CD4-positive, CD25-positive, alpha-beta regulatory T cell (primary cell): ENCODE measurements around the gene RASSF10. TPM values are rescaled to one million over a fixed set of nuclear protein-coding genes. Genes with fewer than 3 reads are reported as not detected.

ENCODE experiments used
- ATAC-seq, 2 donors: fragments of 150-1000 bp; cut with Tn5 transposase; one replicate each; pipeline ENCODE4 v1.10.0; 2021; ENCODE audit warnings: low read depth in 2 of 2, moderate number of reproducible peaks in 2 of 2, moderate library complexity in 1 of 2
- DNase-seq, 3 donors: peaks; one replicate each; pipeline versions ENCODE4 v3.0.0 to v3.0.0-alpha.2; 2012 to 2022; ENCODE audit warnings: mixed read lengths in 1 of 3
- H3K27ac ChIP-seq: one replicate; pipeline ENCODE4 v1.7.0; 2013; ENCODE audit warnings: mild to moderate bottlenecking, low read length; ENCODE audit not compliant: insufficient read depth, poor library complexity, severe bottlenecking
- H3K27me3 ChIP-seq: one replicate; pipeline ENCODE4 v1.7.0; 2013; ENCODE audit warnings: low read length; ENCODE audit not compliant: control insufficient read depth, insufficient read depth
- H3K36me3 ChIP-seq: one replicate; pipeline ENCODE4 v1.7.0; 2013; ENCODE audit warnings: mild to moderate bottlenecking, low read length, moderate library complexity; ENCODE audit not compliant: control insufficient read depth, insufficient read depth
- H3K4me1 ChIP-seq: 2 replicates; pipeline ENCODE4 v1.7.0; 2013; ENCODE audit warnings: mild to moderate bottlenecking, low read length; ENCODE audit not compliant: insufficient read depth, control insufficient read depth, poor library complexity, severe bottlenecking
- H3K4me3 ChIP-seq: one replicate; pipeline ENCODE4 v1.7.0; 2013; ENCODE audit warnings: low read depth, mild to moderate bottlenecking, low read length, moderate library complexity
- H3K9me3 ChIP-seq, 2 experiments: 1 replicate in 1 of 2; 2 replicates in 1 of 2; pipeline ENCODE4 v1.7.0; 2013; ENCODE audit warnings: low read length in 2 of 2, mild to moderate bottlenecking in 1 of 2, moderate library complexity in 1 of 2; ENCODE audit not compliant: control insufficient read depth in 2 of 2
- H3K27ac Mint-ChIP-seq, 3 donors: one replicate each; pipeline ENCODE4 v1.8.0; 2020 to 2022; ENCODE audit warnings: mild to moderate bottlenecking in 3 of 3, mixed read lengths in 3 of 3, moderate library complexity in 2 of 3
- H3K27me3 Mint-ChIP-seq: one replicate; pipeline ENCODE4 v1.8.0; 2022; ENCODE audit warnings: mild to moderate bottlenecking, mixed read lengths
- H3K36me3 Mint-ChIP-seq: one replicate; pipeline ENCODE4 v1.8.0; 2020; ENCODE audit warnings: mixed read lengths
- H3K4me1 Mint-ChIP-seq, 4 donors: one replicate each; pipeline ENCODE4 v1.8.0; 2020 to 2022; ENCODE audit warnings: mixed read lengths in 4 of 4, mild to moderate bottlenecking in 1 of 4
- H3K4me3 Mint-ChIP-seq, 4 donors: one replicate each; pipeline ENCODE4 v1.8.0; 2020 to 2022; ENCODE audit warnings: mild to moderate bottlenecking in 4 of 4, mixed read lengths in 4 of 4, moderate library complexity in 3 of 4
- H3K9me3 Mint-ChIP-seq, 7 donors: one replicate each; pipeline ENCODE4 v1.8.0; 2020 to 2022; ENCODE audit warnings: mixed read lengths in 7 of 7, mild to moderate bottlenecking in 3 of 7, moderate library complexity in 2 of 7
- polyA plus RNA-seq, 4 donors: library from polyadenylated mRNA; unstranded; fragments of 300-500 nt; fragmentation: Illumina TruSeq; gene quantifications; one replicate each; pipeline ENCODE4 v1.2.3, GENCODE V29; 2021
- total RNA-seq: library from RNA; stranded (reverse); gene quantifications from one replicate; pipeline ENCODE4 v1.2.3, GENCODE V29; 2022

Gene RASSF10
- total and polyA plus RNA-seq, 5 donors from 2014 or later, result not detected

DNA sequence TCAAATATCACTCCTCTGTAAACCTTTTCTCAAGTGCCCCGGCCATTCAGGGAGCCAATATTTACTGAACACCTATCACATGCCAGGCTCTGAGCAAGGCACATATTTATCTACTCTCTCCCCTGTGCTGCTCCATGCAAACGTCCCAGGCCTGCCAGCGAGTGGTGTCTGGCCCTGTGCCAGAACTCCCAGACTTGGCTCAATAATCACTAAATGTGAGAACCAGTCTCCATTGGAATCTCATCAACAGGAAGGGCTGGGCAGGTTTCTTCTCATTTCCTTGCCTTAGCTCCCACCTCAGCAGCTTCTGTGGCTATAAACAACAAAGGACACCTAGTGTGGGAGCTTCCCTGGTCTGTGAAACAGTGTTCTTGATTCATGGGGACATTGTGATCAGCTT lies 21.7 kb downstream of the RASSF10 start:
- no peak for ATAC-seq
- Histone ChIP-seq H3K4me3 (no peak overlapping the region), H3K27me3 (no peaks in the 10 kb centered on the region), H3K9me3 (no peaks in the 10 kb centered on the region), H3K4me1 (no peaks in the 10 kb centered on the region), H3K36me3 (no peaks in the 10 kb centered on the region), H3K27ac (no peak overlapping the region)
- H3K36me3 Mint-ChIP-seq, result no peaks in the 10 kb centered on the region
- H3K9me3 Mint-ChIP-seq, result peaks cover 0 to 3% (median 0%) of the 10 kb centered on the region in 7 donors
- no peaks in the 10 kb centered on the region for H3K4me1 Mint-ChIP-seq
- H3K4me3 Mint-ChIP-seq, result no peak overlapping the region
- H3K27ac Mint-ChIP-seq, result no peak overlapping the region
- no peak for DNase-seq
- peaks cover 10% of the 10 kb centered on the region for H3K27me3 Mint-ChIP-seq

DNA sequence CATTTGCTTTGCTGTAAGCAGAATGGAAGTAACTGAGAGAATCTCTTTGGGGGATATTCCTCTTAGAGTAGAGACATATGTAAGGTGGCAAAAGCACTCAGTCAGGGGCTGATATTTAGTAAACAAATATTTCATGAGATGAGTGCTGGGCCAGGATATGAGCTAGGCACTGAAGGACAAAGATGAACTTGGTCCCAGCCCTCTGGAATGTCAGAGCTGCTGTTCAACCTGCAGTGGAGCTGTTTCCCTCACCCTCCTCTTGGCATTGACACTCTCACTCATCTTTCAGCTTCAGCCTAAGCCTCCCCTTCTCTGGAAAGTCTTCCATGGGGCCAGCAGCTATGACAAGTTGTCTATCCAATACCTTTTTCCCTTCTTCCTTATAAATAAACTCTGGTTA lies 22.2 kb downstream of the RASSF10 start:
- peaks cover 10% of the 10 kb centered on the region for H3K27me3 Mint-ChIP-seq

DNA sequence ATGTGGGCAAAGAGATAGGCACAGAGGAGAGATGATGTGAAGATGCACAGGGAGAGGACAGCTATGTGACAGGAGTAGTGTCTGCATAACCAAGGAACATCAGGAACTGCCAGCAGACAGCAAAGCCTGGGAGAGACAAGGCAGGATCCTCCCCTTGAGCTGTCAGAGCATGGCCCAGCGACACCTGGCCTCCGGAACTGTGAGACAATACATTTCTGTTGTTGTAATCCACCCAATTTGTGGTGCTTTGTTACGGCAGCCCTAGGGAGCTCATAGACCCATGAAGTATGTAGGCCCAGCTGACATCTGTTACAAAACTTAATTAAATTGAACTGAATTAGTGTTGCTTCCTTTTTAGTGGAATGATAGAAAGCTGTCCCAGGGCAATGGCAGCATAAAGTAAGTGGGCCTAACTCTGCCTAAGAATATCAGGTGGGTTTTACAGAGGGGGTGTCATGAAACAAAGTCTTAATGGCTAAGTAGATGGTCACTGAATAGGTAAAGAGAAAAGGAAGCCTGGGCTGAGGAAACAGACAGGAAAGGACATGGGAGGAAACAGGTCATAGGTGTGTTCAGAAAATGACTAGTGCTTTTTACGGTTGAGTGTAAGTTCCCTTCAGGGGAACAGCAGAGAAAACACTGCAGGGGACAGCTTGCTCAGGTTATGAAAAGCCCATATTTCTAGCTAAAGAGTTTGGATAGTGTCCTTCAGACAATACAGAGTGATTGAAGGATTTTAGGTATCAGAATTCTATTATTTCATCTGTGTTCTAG lies 24.8 kb downstream of the RASSF10 start:
- Mint-ChIP-seq H3K4me3 (no peak overlapping the region), H3K9me3 (peaks cover 0 to 3% (median 0%) of the 10 kb centered on the region in 7 donors), H3K27ac (no peak overlapping the region), H3K4me1 (no peaks in the 10 kb centered on the region), H3K36me3 (no peaks in the 10 kb centered on the region), H3K27me3 (peaks cover 10% of the 10 kb centered on the region)
- Histone ChIP-seq H3K4me1 (no peaks in the 10 kb centered on the region), H3K4me3 (no peak overlapping the region), H3K9me3 (no peaks in the 10 kb centered on the region), H3K27me3 (no peaks in the 10 kb centered on the region), H3K36me3 (no peaks in the 10 kb centered on the region), H3K27ac (no peak overlapping the region)
- DNase-seq (no peak), ATAC-seq (no peak)

More for the DNA sequence above, 22.2 kb downstream of the RASSF10 start:
- Histone ChIP-seq H3K4me1 (no peaks in the 10 kb centered on the region), H3K4me3 (no peak overlapping the region), H3K9me3 (no peaks in the 10 kb centered on the region), H3K27ac (no peak overlapping the region), H3K36me3 (no peaks in the 10 kb centered on the region), H3K27me3 (no peaks in the 10 kb centered on the region)
- Mint-ChIP-seq H3K27ac (no peak overlapping the region), H3K9me3 (peaks cover 0 to 3% (median 0%) of the 10 kb centered on the region in 7 donors), H3K36me3 (no peaks in the 10 kb centered on the region), H3K4me1 (no peaks in the 10 kb centered on the region), H3K4me3 (no peak overlapping the region)
- no peak for ATAC-seq
- no peak for DNase-seq

- Histone ChIP-seq H3K4me3 (no peak overlapping the region), H3K9me3 (no peaks in the 10 kb centered on the region), H3K27me3 (no peaks in the 10 kb centered on the region), H3K4me1 (no peaks in the 10 kb centered on the region), H3K27ac (no peak overlapping the region), H3K36me3 (no peaks in the 10 kb centered on the region)
- DNase-seq (no peak), ATAC-seq (no peak)
- H3K27me3 Mint-ChIP-seq, result peaks cover 10% of the 10 kb centered on the region
- no peaks in the 10 kb centered on the region for H3K36me3 Mint-ChIP-seq
- H3K9me3 Mint-ChIP-seq, result peaks cover 0 to 3% (median 0%) of the 10 kb centered on the region in 7 donors
- H3K4me1 Mint-ChIP-seq, result no peaks in the 10 kb centered on the region
- no peak overlapping the region for H3K4me3 Mint-ChIP-seq
- no peak overlapping the region for H3K27ac Mint-ChIP-seq
These were observed 26.6 kb downstream of the RASSF10 start for GRCh38 chr11:13035711-13036110.

DNA sequence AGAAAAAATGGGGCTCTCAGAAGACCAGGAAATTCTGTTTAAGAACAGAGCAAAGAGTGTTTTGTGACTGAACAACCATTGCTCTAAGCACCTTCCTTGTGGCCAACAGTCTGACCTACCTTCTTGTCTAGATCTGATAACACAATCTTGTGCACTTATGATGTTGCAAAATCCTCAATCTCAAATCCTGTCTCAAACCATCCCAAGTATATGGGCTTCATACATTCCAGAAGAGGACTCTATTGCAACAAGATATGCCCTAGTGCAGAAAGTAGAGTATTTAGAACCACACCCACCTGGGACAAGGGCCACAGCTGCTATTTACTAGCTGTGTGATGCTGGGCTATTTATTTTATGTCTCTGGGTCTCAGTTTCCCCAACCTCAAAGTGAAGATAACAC lies 27.1 kb downstream of the RASSF10 start:
- Histone ChIP-seq H3K36me3 (no peaks in the 10 kb centered on the region), H3K4me3 (no peak overlapping the region), H3K27me3 (no peaks in the 10 kb centered on the region), H3K4me1 (no peaks in the 10 kb centered on the region), H3K9me3 (no peaks in the 10 kb centered on the region), H3K27ac (no peak overlapping the region)
- Mint-ChIP-seq H3K4me1 (no peaks in the 10 kb centered on the region), H3K4me3 (no peak overlapping the region), H3K9me3 (peaks cover 0 to 3% (median 0%) of the 10 kb centered on the region in 7 donors), H3K36me3 (no peaks in the 10 kb centered on the region), H3K27ac (no peak overlapping the region), H3K27me3 (peaks cover 10% of the 10 kb centered on the region)
- ATAC-seq (no peak), DNase-seq (no peak)

DNA sequence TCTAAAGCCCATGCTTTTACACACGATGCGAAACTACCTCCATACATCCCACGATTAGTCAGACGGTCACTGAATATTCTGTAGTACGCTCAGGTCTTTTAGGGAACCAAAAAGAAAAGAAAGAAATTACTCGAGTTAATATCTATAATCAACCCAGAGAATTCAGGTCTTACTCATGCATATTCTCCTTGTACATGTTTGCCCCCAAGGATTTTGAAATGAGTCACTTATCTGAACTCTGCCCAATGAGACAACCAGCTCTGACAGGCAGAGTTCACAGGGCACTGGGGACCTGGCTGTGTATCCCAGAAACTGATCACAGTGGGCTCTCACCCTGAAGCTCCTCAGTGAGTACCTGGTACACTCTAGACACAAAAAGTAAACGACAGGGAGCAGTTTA lies 29.2 kb downstream of the RASSF10 start:
- H3K36me3 Mint-ChIP-seq, result no peaks in the 10 kb centered on the region

DNA sequence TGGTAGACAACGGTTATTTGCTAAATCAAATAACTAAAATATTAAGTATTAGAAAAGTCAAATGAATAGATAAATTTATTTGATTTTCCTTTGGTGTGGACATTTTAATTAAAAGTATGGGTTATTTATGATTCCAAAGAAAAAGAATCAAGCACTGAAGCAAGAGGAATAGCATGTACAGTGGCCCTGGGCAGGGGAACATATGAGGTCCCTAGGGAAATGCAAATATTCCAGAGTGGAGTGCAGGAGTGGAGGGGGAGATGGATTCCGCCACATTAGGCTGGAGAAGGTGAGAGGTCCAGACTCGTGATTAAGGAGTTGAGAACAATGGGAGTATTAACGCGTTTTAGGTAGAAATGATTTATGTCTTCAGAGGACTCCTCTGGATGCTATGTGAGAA lies 30.0 kb downstream of the RASSF10 start:
- Histone ChIP-seq H3K27ac (no peak overlapping the region), H3K9me3 (no peaks in the 10 kb centered on the region), H3K36me3 (no peaks in the 10 kb centered on the region), H3K27me3 (no peaks in the 10 kb centered on the region), H3K4me3 (no peak overlapping the region), H3K4me1 (no peaks in the 10 kb centered on the region)
- no peaks in the 10 kb centered on the region for H3K4me1 Mint-ChIP-seq
- H3K36me3 Mint-ChIP-seq, result no peaks in the 10 kb centered on the region
- no peak overlapping the region for H3K27ac Mint-ChIP-seq
- no peak for DNase-seq
- no peak overlapping the region for H3K4me3 Mint-ChIP-seq
- no peak for ATAC-seq
- H3K9me3 Mint-ChIP-seq, result peaks cover 0 to 3% (median 0%) of the 10 kb centered on the region in 7 donors
- peaks cover 15% of the 10 kb centered on the region for H3K27me3 Mint-ChIP-seq

More for the DNA sequence above, 29.2 kb downstream of the RASSF10 start:
- H3K9me3 Mint-ChIP-seq, result peaks cover 0 to 3% (median 0%) of the 10 kb centered on the region in 7 donors
- H3K27me3 Mint-ChIP-seq, result peaks cover 15% of the 10 kb centered on the region
- Histone ChIP-seq H3K9me3 (no peaks in the 10 kb centered on the region), H3K4me3 (no peak overlapping the region), H3K27me3 (no peaks in the 10 kb centered on the region), H3K36me3 (no peaks in the 10 kb centered on the region), H3K27ac (no peak overlapping the region), H3K4me1 (no peaks in the 10 kb centered on the region)
- H3K27ac Mint-ChIP-seq, result no peak overlapping the region
- no peak overlapping the region for H3K4me3 Mint-ChIP-seq
- ATAC-seq (no peak), DNase-seq (no peak)
- H3K4me1 Mint-ChIP-seq, result no peaks in the 10 kb centered on the region

GRCh38 chr11:13040969-13041561 lies 31.9 kb downstream of the RASSF10 start:
- Mint-ChIP-seq H3K27ac (no peak overlapping the region), H3K36me3 (no peaks in the 10 kb centered on the region), H3K4me3 (no peak overlapping the region), H3K27me3 (peaks cover 5% of the 10 kb centered on the region), H3K4me1 (no peaks in the 10 kb centered on the region), H3K9me3 (no peaks in the 10 kb centered on the region)
- Histone ChIP-seq H3K4me1 (no peaks in the 10 kb centered on the region), H3K9me3 (no peaks in the 10 kb centered on the region), H3K4me3 (no peak overlapping the region), H3K27ac (no peak overlapping the region), H3K36me3 (no peaks in the 10 kb centered on the region), H3K27me3 (no peaks in the 10 kb centered on the region)
- DNase-seq (no peak), ATAC-seq (no peak)
